ELR (cell line): ENCODE data around the gene TRAK1.
"Not testable (repeated sequence)": the region's sequence is repeated elsewhere in the genome, so short reads cannot be mapped to it uniquely, and the experiment has no call there.

Experiments used
- DNase-seq: peaks from one replicate; pipeline ENCODE4 v3.0.0-alpha.2; 2015; ENCODE audit warnings: low read depth

Gene TRAK1

GRCh38 chr3:42090973-42091731, at the start of gene TRAK1:
Gene TRAK1 (plus strand): TSS chr3:42091357. CDS start chr3:42091470, 113 bp downstream.
- no peak for DNase-seq

- peak; percentile 43 for DNase-seq
Observed at GRCh38 chr3:42042747-42043098, 48.4 kb upstream of the TRAK1 start.

- DNase-seq: peak; percentile 53
Observed at GRCh38 chr3:42043099-42043813, 47.9 kb upstream of the TRAK1 start.

GRCh38 chr3:42045708-42046243, 45.4 kb upstream of the TRAK1 start:
- no peak for DNase-seq

GRCh38 chr3:42048526-42048925, 42.6 kb upstream of the TRAK1 start:
- not testable (repeated sequence) for DNase-seq

GRCh38 chr3:42050126-42050525, 41.0 kb upstream of the TRAK1 start:
- DNase-seq: no peak

GRCh38 chr3:42051384-42052131, 39.6 kb upstream of the TRAK1 start:
- DNase-seq: no peak

GRCh38 chr3:42052132-42052483, 39.0 kb upstream of the TRAK1 start:
- no peak for DNase-seq

- DNase-seq: peak; percentile 56
Observed at GRCh38 chr3:42052484-42053351, 38.4 kb upstream of the TRAK1 start.

- DNase-seq: no peak
Observed at GRCh38 chr3:42053476-42053875, 37.7 kb upstream of the TRAK1 start.

GRCh38 chr3:42055291-42055690, 35.9 kb upstream of the TRAK1 start:
- peak; percentile 38 for DNase-seq

GRCh38 chr3:42056840-42057239, 34.3 kb upstream of the TRAK1 start:
- DNase-seq: no peak

GRCh38 chr3:42057561-42058211, 33.5 kb upstream of the TRAK1 start:
- no peak for DNase-seq

GRCh38 chr3:42061025-42061712, 30.0 kb upstream of the TRAK1 start:
- DNase-seq: no peak

GRCh38 chr3:42061713-42062380, 29.3 kb upstream of the TRAK1 start:
- peak; percentile 95 for DNase-seq

- DNase-seq: no peak
Observed at GRCh38 chr3:42062464-42062863, 28.7 kb upstream of the TRAK1 start.

GRCh38 chr3:42063888-42064287, 27.3 kb upstream of the TRAK1 start:
- DNase-seq: peak; percentile 98

GRCh38 chr3:42066516-42067181, 24.5 kb upstream of the TRAK1 start:
- peak; percentile 68 for DNase-seq

GRCh38 chr3:42067326-42067725, 23.8 kb upstream of the TRAK1 start:
- peak; percentile 39 for DNase-seq
